ENCODE data around the gene ALDH1A2. TPM values are rescaled to one million over a fixed set of nuclear protein-coding genes. Genes with fewer than 3 reads are reported as not detected.
"Not testable (repeated sequence)": the region's sequence is repeated elsewhere in the genome, so short reads cannot be mapped to it uniquely, and the experiment has no call there.

Gene ALDH1A2
- 0.38 TPM for polyA plus RNA-seq (2012; ENCODE audit: missing spikeins)

DNA sequence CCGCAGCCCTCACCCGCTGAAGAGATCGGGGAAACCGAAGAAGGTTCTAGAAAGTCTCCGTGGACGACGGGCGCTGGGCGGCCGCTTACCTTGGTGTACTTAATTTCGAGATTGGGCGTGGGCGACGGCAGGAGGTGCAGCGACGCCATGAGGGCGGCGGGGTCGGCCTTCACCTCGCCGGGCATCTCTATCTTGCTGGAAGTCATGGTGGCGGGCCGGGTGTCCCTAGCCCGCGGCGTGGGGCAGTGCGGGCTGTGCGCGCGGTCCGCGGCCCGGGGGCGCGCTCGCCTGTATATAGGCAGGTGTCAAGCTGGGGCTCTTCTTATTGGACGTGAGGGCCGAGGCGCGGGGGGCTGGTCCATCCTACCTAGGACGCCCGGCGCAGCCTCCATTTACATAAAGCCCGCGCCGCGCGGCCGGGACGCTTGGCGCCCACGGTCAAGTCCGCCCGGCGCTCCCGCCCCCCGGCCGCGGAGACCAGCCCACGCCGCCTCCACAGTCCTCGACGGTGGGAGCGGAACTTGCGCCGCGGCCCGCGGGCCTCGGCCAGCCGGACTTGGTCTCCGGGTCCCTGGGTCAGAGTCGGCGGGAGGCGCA, at the start of gene ALDH1A2:
Gene ALDH1A2, minus strand, starts transcription at position 267 of the 597 bp plus-strand sequence. Its CDS starts 61 bp downstream, at position 206.
- DNase-seq (ENCODE audit: insufficient read length) (no peak), FAIRE-seq (no peak)

DNA sequence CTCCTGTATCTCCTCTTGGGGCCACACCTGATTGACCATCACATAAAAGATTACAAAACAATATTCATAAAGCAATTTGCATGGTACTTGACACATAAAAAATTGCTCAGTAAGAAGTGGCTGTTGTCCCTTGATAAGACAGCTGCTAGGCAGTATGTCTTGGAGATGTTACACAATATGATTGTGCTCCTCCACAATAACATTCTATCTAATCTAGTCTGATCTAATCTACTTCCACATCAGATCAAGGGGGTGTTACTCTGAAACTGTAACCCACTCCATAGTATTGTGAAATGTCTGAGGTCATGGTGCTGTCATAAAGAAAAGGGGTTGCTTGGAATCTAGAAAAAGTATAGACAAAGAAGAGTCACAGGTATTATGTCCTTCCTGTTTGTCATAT, 49.3 kb upstream of the ALDH1A2 start:
- FAIRE-seq, result no peak

More for the DNA sequence above, at the start of gene ALDH1A2:
- TF ChIP-seq TAF1 (IDR thresholded peaks at IDR 0.05; ENCODE audit: borderline replicate concordance, low read depth, low read length) (no peak), POLR2AphosphoS5 (IDR thresholded peaks at IDR 0.05; ENCODE audit: low read depth, low read length) (no peak), POLR2A (IDR thresholded peaks at IDR 0.05; ENCODE audit: low read depth, low read length) (no peak)

DNA sequence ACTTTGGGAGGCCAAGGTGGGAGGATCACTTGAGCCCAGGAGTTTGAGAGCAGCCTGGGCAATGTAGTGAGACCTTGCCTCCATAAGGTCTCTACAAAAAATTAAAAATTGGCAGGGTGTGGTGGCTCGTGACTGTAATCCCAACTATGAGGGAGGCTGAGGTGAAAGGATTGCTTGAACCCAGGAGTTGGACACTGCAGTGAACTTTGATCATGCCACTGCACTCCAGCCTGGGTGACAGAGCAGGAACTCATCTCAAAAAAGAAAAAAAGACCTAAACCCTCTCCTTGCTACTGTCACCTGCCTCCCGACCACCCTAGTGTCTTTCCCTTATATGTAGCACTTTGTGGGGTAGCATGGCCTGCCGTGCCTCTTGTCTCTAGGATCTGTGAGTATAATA, 48.9 kb upstream of the ALDH1A2 start:
- no peak for FAIRE-seq
- DNase-seq (ENCODE audit: insufficient read length), result no peak
- TF ChIP-seq TAF1 (IDR thresholded peaks at IDR 0.05; ENCODE audit: borderline replicate concordance, low read depth, low read length) (no peak), POLR2A (IDR thresholded peaks at IDR 0.05; ENCODE audit: low read depth, low read length) (no peak), POLR2AphosphoS5 (IDR thresholded peaks at IDR 0.05; ENCODE audit: low read depth, low read length) (no peak)

More for the DNA sequence above, 49.3 kb upstream of the ALDH1A2 start:
- no peak for TF ChIP-seq POLR2AphosphoS5 (IDR thresholded peaks at IDR 0.05; ENCODE audit: low read depth, low read length)
- DNase-seq (ENCODE audit: insufficient read length), result no peak

DNA sequence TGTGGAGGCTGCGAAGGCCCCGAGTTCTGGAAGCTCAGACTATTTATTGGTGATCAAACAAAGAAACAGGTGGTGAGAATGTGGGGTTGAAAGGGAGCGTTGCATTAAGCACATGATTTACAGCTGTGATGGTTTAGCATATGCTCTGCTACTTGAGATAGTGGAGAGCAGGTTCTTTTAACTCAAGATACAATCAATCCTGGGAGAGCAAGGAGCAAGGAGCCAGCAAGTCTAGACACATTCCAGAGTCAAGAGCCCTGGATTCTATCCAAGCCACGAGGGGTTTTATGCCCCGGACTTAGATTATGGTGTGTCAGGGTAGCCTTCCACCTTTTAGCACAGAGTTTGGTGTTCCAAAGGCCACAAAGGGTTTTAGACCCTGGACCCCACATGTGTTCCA, 47.8 kb upstream of the ALDH1A2 start:
- not testable (repeated sequence) for DNase-seq (ENCODE audit: insufficient read length); FAIRE-seq

DNA sequence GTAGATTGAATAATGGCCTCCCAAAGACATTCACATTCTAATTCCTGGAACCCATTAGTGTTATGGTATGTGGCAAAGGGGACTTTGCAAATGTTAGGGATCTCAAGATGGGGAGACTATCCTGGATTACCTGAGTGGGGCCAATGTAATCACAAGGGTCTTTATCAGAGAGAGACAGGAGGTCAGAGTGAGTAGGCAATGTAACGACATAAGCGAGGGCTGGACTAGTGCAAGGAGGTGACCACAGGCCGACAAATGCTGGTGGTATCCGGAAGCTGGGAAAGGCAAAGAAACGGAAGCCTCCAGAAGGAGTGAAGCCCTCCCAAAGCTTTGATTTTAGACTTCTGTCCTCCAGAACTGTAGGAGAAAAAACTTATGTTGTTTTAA, 46.2 kb upstream of the ALDH1A2 start:
- FAIRE-seq (no peak), DNase-seq (ENCODE audit: insufficient read length) (no peak)
- TF ChIP-seq TAF1 (IDR thresholded peaks at IDR 0.05; ENCODE audit: borderline replicate concordance, low read depth, low read length) (no peak), POLR2A (IDR thresholded peaks at IDR 0.05; ENCODE audit: low read depth, low read length) (no peak), POLR2AphosphoS5 (IDR thresholded peaks at IDR 0.05; ENCODE audit: low read depth, low read length) (no peak)

DNA sequence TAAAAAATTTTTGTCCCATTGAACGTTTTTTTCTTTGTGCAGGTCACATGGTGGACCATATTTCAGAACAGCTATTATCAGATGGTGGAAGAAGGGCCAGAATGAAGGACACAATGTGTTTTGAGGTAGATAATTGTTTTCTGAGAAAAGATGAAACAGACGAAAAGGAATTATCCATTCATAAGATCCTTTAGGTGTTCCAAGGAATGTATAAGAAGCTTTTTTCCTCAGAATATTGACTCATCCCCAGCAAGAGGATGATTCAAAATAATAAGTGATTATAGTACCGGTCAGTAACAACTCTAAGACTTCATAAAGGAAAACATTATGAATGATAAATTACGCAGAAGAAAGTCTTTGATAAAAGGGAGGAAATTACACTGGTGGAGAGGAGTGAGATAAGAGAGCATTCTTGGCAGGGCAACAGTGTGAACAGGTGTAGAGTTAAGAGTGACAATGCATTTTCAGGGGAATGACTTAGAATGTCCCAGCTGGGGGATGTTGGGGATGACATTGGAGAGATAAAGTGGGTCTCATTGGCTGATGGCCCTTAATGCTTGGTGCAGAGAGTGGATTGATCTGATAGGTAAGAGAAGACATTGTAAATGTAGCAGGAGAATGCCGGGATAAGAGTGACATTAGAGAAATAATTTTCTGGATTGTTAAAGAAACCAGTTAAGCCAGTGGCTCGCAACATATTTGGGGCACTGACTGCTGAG, 45.6 kb upstream of the ALDH1A2 start:
- TF ChIP-seq POLR2AphosphoS5 (IDR thresholded peaks at IDR 0.05; ENCODE audit: low read depth, low read length), result no peak
- TF ChIP-seq POLR2A (IDR thresholded peaks at IDR 0.05; ENCODE audit: low read depth, low read length), result no peak
- TF ChIP-seq TAF1 (IDR thresholded peaks at IDR 0.05; ENCODE audit: borderline replicate concordance, low read depth, low read length), result no peak
- FAIRE-seq (no peak), DNase-seq (ENCODE audit: insufficient read length) (no peak)

DNA sequence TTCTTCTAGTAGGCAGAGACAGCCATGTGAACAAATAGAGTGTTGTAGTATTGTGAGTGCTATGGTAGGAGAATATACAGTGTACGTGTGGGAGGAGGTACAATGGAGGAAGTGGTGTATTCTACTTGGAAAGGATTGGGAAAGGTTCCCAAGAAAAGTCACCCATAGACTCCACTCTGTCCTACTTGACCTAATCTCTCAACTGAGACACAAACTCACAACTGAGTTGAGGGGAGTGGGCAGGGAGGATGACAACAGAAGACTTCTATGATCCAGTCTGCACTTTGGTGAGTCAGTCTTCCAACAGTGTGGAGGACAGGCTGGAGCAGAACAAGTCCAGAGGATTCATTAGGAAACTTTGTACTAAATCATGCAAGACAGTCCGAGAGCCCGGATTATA, 43.9 kb upstream of the ALDH1A2 start:
- FAIRE-seq (no peak), DNase-seq (ENCODE audit: insufficient read length) (no peak)
- TF ChIP-seq POLR2A (IDR thresholded peaks at IDR 0.05; ENCODE audit: low read depth, low read length) (no peak), POLR2AphosphoS5 (IDR thresholded peaks at IDR 0.05; ENCODE audit: low read depth, low read length) (no peak), TAF1 (IDR thresholded peaks at IDR 0.05; ENCODE audit: borderline replicate concordance, low read depth, low read length) (no peak)

DNA sequence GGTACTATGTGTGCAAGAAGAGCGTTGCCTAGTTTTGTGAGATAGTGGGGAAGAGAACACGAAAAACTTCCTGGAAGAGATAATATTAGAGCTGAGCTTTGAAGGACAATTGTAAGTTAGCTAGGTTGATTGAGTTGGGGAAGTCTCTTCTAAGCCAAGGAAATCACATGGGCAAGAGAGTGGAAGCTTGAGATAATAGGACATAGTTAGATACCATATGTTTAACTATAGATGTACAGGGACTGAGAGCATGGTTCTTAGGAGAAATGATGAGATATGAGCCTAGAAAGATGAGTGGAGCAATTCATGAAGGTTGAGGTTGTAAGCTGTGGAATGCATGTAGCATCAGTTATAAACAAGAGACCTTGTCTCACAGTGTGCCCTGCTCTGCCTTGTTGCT, 42.6 kb upstream of the ALDH1A2 start:
- no peak for DNase-seq (ENCODE audit: insufficient read length)
- TF ChIP-seq TAF1 (IDR thresholded peaks at IDR 0.05; ENCODE audit: borderline replicate concordance, low read depth, low read length) (no peak), POLR2A (IDR thresholded peaks at IDR 0.05; ENCODE audit: low read depth, low read length) (no peak), POLR2AphosphoS5 (IDR thresholded peaks at IDR 0.05; ENCODE audit: low read depth, low read length) (no peak)
- FAIRE-seq, result no peak

DNA sequence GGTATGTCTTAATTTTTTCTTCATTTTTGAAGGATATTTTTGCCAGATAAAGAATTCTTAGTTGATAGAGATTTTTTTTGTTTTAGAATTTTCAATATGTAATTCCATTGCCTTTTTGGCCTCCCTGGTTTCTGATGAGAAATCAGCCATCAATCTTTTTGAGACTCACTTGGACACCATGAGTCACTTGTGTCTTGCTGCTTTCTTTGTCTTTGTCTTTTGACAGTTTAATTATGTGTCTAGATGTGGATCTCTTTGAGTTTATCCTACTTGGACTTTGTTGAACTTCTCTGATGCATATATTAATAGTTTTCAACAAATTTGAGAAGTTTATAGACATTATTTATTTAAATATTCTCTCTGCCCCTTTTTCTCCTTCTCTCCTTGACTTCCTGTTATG, 38.0 kb upstream of the ALDH1A2 start:
- TF ChIP-seq POLR2AphosphoS5 (IDR thresholded peaks at IDR 0.05; ENCODE audit: low read depth, low read length) (no peak), POLR2A (IDR thresholded peaks at IDR 0.05; ENCODE audit: low read depth, low read length) (no peak), TAF1 (IDR thresholded peaks at IDR 0.05; ENCODE audit: borderline replicate concordance, low read depth, low read length) (no peak)
- DNase-seq (ENCODE audit: insufficient read length), result no peak
- FAIRE-seq, result no peak

DNA sequence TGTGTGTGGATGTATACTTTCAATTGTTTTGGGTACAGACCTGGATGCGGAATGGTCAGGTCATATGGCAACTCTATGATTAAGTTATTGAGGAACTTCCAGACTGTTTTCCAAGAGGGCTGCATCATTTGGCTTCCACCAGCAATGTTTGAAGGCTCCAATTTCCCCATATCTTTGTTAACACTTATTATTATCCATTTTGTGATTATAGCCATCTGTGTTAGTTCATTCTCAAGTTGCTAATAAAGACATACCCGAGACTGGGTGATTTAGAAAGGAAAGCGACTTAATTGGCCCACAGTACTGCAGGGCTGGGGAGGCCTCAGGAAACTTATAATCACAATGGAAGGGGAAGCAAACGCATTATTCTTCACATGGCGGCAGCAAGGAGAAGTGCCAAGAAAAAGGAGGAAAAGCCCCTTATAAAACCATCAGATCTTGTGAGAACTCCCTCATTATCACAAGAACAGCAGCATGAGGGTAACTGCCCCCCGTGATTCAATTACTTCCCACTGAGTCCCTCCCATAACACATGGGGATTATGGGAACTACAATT, 31.1 kb upstream of the ALDH1A2 start:
- FAIRE-seq (no peak), DNase-seq (ENCODE audit: insufficient read length) (no peak)
- TF ChIP-seq POLR2AphosphoS5 (IDR thresholded peaks at IDR 0.05; ENCODE audit: low read depth, low read length) (no peak), TAF1 (IDR thresholded peaks at IDR 0.05; ENCODE audit: borderline replicate concordance, low read depth, low read length) (no peak)

DNA sequence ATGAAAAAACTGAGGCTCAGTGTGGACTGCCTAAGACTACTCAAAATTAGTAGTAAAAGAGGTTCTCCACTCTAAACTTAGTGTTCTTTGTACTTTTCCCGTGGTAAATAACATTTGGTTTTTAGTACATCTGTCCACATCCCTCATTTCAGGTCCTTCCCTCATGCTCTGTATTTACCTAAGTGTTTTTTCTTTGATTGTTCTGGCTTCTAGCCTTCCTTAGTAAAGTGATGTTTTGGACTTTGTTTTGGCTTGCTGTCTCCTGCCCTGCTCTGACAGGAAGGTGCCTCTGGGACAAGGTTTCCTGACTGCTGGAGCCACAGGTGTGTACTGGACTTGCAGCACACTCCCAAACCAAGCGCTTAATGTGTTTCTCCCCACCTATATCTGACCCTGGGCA, 29.9 kb upstream of the ALDH1A2 start:
- TF ChIP-seq POLR2A (IDR thresholded peaks at IDR 0.05; ENCODE audit: low read depth, low read length) (no peak), TAF1 (IDR thresholded peaks at IDR 0.05; ENCODE audit: borderline replicate concordance, low read depth, low read length) (no peak), POLR2AphosphoS5 (IDR thresholded peaks at IDR 0.05; ENCODE audit: low read depth, low read length) (no peak)
- FAIRE-seq (no peak), DNase-seq (ENCODE audit: insufficient read length) (no peak)

DNA sequence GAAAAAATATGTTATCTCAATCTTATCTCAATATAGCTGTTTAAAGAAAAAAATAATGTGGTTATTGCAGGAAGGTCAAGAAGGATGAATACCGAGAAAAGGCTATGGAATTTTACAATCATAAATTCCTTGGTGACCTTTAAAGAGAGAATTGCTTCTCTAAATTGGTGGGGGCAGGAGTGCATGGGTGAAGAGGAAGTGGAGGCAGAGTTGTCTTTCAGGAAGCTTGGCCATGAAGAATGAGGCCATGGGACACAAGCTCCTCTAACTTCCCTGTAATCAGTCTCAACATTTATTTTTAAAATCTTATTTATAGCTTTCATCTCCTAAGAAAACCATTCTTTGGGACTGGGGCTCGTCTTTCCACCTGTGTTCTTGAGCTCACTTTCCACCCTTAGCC, 22.4 kb upstream of the ALDH1A2 start:
- no peak for FAIRE-seq
- DNase-seq (ENCODE audit: insufficient read length), result no peak
- no peak for TF ChIP-seq TAF1 (IDR thresholded peaks at IDR 0.05; ENCODE audit: borderline replicate concordance, low read depth, low read length)
- TF ChIP-seq POLR2A (IDR thresholded peaks at IDR 0.05; ENCODE audit: low read depth, low read length), result no peak

Data from GM12892 (cell line).